Activated naive CD4-positive, alpha-beta T cell treated with anti-CD3 and anti-CD28 coated beads, Interleukin-2, amount 10 ng/mL, durations not matched to agents 7 days and 5 days (primary cell): Measurements from ENCODE around the gene CCR9.

ENCODE experiments used
- CTCF ChIA-PET: fragments of 350-600 bp; sonication (Branson Sonifier 250); formaldehyde crosslinking; loops from one replicate; lab custom pipeline; 2021; ENCODE audit warnings: antibody characterized with exemption; lab: Charles Lee
- DNase-seq: peaks from one replicate; pipeline ENCODE4 v3.0.0-alpha.2; 2020
- H3K27ac Mint-ChIP-seq: one replicate; pipeline ENCODE4 v1.8.0; 2021; ENCODE audit warnings: mild to moderate bottlenecking, moderate library complexity, mixed read lengths
- H3K27me3 Mint-ChIP-seq: one replicate; pipeline ENCODE4 v1.8.0; 2021; ENCODE audit warnings: mild to moderate bottlenecking, mixed read lengths
- H3K36me3 Mint-ChIP-seq: one replicate; pipeline ENCODE4 v1.8.0; 2021; ENCODE audit warnings: mixed read lengths
- H3K4me1 Mint-ChIP-seq: one replicate; pipeline ENCODE4 v1.8.0; 2021; ENCODE audit warnings: mixed read lengths
- H3K4me3 Mint-ChIP-seq: one replicate; pipeline ENCODE4 v1.8.0; 2021; ENCODE audit warnings: mild to moderate bottlenecking, moderate library complexity, mixed read lengths
- H3K9me3 Mint-ChIP-seq: one replicate; pipeline ENCODE4 v1.8.0; 2021; ENCODE audit warnings: mixed read lengths

CCR9 gene

GRCh38 chr3:45952456-45952855, 66.1 kb downstream of the CCR9 start:
- CTCF ChIA-PET, result interaction anchor here (0.9 to 3.0 kb wide), 4 partner anchors 9 to 127 kb away, joined by 3 to 24 read pairs (median 5); partner anchors contain the start of gene CXCR6
- DNase-seq, result no peak
- H3K4me3 Mint-ChIP-seq, result no peak overlapping the region
- H3K27me3 Mint-ChIP-seq, result no peaks in the 10 kb centered on the region
- H3K4me1 Mint-ChIP-seq, result peaks cover 39% of the 10 kb centered on the region
- H3K9me3 Mint-ChIP-seq, result no peaks in the 10 kb centered on the region
- no peak overlapping the region for H3K27ac Mint-ChIP-seq
- H3K36me3 Mint-ChIP-seq, result peaks cover 84% of the 10 kb centered on the region
